Endometrial microvascular endothelial cells (primary cell): ENCODE measurements around the gene SYNC. TPM values are rescaled to one million over a fixed set of nuclear protein-coding genes. Genes with fewer than 3 reads are reported as not detected.

Experiments used
- in situ Hi-C: cut with HindIII; loops from 2 replicates; pipeline ENCODE4 v1.10.0; 2017; ENCODE audit warnings: low sequenced_read_pairs, low pct_unique_long_range_greater_than_20kb; ENCODE audit errors: inconsistent ontology term
- total RNA-seq: library from RNA; depleted of rRNA; stranded (reverse); fragments of >200 nt; gene quantifications from one replicate; pipeline ENCODE4 v1.2.3, GENCODE V29; 2015; ENCODE audit errors: inconsistent ontology term

The SYNC gene
- total RNA-seq = 8.9 TPM

DNA sequence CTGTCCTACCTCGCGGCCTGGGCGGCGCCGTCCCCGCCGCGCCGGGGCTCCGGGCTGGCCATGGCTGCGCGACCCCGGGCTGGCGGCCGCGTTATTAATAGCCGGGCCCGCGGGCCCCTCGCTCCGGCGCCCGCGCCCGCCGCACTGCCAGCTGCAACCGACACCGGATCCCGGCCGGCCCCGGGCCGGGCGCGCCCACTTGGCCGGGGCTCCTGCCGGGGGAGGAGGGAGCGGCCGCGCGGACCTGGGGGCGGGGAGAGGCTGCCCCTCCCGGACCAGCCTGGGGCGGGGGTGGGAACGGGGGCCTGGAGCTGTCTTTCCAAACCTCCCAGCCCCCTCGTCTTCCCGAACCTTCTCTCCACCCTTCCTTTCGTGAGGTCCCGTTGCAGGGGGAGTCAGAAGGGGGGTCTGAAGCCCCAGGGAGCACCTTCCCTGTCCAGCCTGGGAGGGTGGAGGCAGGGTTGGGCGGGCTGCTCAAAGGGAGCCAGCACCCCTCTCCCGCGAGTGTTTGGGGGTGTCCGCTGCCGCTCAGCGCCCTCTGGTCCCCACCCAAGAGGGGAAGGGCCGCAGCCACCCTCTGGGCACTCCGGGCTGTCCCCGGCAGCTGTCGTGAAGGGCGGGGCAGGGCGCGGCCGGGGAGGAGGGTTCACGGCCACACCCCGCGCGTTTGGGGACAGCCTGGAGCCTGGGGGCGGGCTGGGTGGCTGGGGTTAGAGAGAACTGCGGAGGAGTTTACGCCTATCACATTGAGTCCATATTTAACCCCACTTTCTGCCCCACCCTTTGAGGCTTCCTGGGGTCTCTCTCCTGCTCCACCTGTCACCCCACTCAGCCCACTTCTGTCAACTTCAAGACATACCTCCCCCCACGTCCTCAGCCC, at the start of gene SYNC:
TSS of gene SYNC (minus strand) at position 172 of the 880 bp plus-strand sequence. CDS start at position 62, 110 bp downstream.
- in situ Hi-C loops = no loop called here

DNA sequence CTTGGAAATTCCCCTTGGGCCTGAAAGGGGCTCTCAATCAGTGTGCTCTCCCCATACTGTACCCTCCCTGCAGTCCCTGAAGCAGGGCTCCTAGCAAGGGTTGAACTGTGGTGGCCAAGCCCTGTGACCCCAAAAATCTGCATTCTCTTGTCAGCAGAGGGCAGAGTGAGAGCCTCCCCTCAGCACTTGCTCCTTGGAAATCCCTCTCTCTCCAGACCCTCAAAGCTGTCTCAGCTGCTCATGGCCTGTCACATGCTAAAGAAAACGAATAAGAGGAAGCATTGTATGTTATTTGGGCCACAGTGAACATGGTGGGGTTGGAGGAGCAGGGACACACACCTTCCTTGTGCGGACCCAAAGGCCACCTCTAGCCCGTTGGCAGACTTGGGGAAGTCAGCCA, 47.2 kb upstream of the SYNC start:
- in situ Hi-C loops = no loop called here

DNA sequence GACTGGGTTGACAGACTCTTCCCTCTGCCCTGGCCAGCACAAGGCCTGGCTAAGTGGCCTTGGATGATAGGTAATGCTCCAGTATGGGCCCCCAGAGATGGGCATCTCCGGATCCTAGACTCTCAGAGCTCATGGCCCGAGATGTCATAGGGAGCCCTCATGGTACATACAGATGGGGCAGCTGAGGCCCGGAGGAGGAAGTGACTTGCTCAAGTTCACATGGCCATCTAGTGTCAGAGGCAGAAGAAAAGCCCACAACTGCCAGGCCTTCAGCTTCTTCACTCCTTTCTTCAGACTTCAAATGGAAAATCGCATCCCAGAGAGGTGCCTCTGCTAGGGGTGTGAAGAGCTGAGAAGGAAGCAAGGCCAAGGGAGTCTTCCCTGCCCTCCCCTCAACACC, 46.8 kb upstream of the SYNC start:
- in situ Hi-C loops = no loop called here

DNA sequence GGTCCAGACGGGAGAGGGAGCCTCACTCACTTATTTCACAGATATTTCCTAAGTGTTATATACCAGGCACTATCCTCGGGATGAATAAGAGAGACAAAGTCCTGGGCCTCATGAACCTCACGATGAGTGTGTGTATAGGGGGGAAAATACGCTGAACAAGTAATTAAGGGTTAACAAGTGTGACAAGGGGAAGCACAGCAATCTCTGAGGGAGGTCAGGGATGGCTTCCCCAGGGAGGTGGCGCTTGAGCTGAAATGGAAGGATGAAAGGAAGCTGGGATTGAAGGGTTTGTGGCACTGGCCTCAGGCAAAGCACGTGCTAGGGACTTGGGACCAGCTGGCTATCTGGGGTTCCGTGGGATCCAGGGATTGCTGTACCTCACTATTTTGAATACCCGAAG, 46.4 kb upstream of the SYNC start:
- in situ Hi-C loops = no loop called here

DNA sequence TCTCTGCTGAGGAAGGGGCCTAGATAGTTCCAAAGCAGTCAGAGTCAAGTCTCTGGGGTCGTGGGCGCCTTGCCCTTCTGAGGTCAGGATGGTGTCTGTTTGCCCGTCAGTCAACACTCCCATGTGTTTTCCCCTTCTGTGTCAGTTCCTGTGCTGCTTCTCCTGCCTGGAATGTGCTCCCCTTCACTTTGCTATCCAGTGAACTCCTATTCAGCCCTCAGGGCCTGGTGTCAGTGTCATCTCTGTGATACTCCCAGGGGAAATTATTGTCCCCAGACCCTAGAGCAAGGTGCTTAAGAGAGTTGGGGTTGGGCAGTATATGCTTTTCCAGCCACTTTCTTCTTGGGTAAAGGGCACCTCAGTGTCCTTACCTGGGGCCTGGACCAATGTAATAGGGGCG, 45.8 kb upstream of the SYNC start:
- in situ Hi-C loops = no loop called here

DNA sequence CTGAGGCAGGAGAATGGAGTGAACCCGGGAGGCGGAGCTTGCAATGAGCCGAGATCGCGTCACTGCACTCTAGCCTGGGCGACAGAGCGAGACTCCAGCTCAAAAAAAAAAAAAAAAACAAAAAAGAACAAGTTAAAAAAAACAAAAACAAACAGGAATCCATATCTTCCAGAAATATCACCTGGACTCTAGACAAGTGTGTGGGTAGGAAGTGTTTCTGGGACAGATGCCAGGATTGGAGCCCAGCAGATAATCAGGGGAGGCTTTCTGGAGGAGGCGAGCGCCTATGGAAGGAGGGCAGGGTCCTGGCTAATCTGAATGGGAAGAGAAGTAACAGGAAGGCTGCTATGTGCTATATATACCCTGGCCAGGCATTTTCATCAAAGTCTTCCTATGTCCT, 43.6 kb upstream of the SYNC start:
- in situ Hi-C loops = no loop called here

DNA sequence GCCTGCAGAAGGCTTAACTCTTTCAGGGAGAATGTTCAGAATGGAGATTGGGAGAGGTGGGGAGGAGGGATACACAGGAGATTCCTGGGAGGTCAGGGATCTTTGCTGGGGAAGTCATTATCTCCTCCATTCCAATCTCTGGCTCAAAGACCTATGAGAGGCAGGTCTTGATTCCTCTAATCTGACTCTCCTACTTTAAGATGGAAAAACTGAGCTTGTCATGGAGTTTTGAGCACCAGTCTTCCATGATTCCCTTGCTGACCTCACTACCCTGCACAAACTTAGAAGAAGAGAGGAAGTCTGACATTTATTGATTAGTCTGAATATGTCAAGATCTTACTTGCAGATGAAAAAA, 41.5 kb upstream of the SYNC start:
- in situ Hi-C loops = no loop called here

DNA sequence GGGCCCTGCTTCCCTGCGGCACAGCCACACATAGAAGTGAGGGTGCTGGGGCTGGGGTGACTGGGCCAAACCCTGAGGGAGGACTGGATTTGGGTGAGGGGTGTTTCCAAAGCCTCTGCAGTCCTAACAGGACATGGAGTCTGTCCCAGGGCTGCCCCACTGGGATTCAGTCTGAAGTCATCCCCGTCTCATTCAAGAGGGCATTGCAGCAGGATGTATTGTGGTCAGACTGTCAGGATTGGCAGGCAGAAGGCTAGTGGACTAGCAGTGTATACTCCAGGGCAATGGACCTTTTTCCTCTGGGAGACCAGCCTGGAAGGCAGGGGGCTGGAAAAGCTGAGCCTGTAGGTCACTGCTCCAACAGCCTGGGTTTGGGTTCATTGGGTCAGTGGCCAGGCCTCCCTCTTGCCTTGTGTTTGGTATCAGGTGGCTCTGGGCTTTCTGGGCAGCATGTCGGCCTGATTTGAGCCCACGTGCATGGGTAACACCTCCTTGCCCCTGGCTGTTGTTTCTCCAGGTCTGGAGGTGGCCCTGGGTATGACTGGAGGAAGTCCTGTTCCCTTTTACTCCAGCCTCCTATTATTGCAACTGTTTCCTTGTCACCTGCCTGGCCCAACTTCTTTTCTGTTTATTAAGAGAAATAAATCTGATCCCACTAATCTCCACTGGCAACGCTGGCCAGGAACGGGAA, 41.0 kb upstream of the SYNC start:
- in situ Hi-C loops = no loop called here

DNA sequence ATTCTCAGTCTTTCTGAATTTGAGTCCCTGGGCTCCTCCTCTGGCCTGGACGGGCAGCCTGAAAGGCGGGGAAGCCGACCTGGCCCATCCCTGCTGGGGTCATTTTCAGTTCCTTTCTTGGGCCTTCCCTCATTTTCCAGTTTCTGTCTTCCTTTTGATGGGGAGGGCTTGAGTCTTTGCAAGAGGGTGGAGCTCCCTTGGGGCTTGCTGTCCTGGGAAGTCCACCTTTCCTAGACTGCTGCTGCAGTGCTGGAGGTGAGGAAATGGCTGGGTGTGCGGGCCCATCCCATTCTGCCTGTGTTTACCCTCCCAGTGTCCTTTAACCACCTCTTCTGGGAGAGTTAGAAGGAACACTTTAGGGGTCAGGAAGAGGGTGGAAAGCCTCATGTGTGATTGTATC, 40.4 kb upstream of the SYNC start:
- in situ Hi-C loops = no loop called here

DNA sequence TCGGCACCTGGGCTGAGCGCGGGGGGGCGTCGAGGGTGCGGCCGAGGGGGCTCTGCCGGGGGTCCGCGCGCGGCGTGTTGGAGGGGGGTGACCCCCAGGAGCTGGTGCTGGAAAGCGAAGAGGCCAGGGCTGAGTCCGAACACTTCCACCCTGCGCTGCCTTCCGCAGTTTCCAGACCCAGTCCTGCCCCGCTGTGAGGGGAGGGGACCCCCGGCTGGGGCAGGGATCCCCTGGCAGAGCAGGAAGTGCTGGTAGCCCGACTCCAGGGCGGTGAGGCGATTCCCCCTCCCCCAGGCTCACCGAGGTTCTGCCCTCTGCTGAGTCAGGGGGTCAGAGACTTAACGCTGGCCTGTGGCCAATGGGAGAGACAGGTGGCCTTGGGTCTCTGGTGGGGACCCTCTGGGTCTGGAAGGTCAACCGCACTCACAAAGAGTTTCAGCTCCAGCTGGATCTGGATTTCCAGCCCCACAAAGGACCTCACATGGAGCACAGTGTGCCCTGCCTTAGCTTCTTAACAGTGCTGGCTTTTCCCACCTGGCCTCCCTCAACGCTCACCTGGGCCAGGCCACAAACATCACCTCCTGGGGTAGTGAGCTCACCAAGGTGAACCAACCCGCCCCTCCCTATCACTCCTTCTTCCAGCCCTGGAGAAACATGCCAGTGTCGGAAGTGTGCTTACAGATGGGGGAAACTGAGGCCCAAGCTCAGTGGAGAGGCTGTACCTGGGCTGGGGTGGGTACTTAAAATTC, 39.8 kb upstream of the SYNC start:
- in situ Hi-C loops = no loop called here

DNA sequence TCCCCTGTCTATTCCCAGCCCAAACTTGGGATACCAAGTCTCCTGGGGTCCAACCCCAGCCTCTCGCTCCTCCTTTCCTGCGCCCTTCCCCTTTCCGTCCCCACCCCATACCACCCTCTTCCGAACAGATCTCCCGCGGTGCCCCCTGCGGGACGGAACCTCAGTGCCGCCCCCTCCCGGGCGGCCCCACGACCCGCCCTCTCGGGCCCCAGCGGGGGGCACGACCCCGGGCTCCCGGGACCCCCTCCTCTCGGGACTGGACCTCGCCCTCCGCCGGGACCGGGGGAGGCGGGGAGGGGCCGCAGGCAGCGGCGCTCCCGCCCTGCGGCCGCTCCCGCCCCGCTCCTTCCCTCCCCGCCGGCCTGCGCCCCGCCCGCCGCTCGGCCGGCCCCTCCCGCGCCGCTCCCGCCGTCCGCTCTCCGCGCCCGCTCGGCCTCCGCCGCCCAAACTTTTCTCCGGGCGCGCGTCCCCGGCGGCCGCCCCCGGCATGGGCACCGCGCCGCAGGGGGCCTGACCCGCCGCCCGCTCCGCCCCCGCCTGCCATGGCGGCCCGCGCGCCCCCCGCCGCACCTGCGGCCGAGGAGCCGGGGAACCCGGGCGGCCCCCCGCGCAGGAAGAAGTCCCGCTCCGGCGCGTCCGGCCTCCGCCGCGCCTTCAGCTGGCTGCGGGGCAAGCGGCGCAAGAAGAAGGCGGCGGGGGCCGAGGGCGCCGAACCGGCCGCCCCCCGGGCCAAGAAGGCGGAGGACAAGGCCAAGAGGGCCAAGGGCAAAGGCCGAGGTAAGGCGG, 39.0 kb upstream of the SYNC start:
- in situ Hi-C loops = no loop called here

DNA sequence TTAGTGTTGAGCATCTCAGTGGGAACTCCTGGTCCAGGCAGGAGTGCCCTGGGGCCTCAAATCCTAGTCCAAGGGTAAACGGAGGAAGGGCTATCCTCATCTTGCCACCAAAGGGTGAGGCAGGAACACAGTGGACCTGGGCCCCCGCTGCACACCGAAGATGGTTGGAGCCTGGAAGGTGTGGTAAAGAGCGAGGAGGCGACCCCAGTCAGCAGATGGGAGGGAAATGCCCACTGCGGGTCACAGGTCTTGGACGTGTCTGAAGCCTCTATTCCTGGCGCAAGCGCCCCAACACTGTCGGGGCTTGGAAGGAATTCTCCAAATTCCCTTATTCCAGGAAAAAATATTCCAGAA, 38.5 kb upstream of the SYNC start:
- in situ Hi-C loops = no loop called here

DNA sequence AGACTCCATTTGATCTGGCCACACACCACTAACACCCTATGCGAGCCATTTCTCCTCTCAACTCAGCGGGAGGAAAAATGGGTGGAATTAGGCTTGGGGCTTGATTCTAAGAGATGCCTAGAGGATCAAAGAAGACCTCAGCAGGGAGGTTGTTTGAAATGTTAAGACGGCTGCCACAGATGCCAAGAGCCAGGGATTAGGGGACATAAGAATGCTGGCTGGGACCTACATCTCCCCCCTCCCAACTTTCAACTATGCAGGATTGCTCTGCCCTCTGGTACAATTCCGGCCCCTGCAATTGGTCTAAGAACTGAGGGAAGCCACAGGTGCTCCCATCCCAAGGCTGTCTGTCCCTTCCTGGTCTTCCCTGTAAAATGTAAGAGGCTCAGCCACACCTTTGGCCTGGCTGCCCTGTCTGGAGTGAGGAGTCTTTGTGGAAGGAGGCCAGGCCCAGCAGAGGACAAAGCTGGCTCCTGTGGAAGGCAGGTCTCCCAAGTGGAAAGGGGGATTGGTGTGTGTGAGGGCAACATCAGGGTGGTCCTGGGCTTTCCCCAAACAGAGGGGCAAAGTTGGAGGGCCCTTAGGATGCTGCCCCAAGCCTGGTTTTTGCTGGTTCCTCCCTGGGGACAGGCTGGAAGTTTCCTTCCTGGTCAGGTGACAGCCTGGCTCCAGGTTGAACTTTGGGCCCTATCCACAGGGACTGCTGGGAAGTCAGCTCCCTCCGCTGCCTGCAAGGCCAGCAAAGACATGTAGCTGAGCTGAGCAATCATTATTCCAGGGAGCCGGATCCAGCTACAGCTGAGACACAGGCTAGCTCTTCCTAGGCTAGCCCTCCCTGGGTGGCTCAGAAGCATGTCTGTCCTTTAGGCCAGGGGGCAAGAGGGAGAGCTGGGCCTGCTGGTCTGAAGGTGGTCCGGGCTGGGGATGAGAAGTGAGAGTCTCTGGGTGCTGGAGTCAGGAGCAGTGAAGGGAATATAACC, 34.5 kb upstream of the SYNC start:
- in situ Hi-C loops = no loop called here

DNA sequence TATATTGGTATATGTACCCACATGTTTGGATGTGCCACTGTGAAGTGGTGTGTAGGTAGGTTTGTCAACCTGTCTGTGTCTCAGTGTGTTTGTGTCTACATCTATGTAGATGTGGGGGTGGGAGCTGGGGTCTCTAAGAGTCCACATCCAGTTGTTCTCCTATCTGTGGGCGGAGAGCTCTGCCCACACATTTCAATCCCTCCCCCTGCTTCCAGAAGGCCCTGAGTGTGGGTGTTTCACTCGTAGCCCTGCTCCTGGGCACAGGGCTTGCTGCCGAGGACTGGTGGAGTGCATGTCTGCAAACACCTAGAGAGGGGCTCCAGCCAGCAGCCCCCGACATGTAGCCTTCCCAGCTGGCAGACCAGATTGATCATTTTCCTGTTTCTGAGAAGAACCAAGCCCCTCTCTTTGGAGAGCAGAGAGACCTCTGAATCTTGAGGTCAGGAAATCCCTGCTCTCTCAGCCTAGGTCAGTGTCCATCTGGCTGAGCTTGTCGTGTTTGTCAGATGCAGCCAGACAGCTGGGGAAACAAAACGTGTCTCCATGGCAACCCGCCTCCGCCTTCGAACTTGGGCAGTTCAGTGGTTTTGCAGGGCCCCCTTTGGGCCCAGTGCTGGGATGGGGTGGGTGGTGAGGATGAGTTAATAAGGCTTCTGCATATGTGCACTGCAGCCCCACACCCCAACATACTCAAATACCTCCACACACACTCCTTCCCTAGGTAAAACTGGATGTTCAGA, 31.2 kb upstream of the SYNC start:
- in situ Hi-C loops = no loop called here

DNA sequence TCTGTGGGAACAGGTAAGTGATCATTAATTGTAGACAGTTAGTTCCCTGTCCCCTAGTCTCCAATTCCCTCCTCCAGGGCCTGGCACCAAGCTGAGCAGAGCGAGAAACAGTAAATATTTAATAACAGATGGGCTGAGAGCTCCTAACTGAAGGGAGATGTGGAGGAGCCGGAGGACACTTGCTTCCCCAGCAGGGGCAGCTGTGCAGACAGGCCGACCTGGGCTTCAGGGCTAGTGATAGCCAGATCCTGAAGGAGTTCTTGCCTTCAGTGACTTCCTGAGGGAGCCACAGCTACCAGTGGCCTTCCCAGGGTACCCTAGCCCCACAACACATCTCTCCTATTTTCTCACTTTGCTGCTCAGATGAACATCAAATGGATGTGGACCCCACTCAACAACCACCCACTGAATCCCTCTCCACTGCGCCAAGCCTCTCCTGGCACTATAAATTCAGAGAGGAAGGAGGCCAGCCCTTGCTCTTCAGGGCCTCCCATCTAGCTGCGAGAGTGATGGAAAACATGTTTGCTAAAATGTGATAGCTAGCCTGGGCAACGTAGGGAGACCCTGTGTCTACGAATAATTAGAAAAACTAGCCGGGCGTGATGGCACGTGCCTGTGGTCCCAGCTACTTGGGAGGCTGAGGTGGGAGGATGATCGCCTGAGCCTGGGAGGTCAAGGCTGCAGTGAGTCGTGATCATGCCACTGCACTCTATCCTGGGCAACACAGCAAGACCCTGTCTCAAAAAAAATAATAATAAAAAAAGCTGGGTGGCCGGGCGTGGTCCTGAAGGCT, 26.9 kb upstream of the SYNC start:
- in situ Hi-C loops = no loop called here

DNA sequence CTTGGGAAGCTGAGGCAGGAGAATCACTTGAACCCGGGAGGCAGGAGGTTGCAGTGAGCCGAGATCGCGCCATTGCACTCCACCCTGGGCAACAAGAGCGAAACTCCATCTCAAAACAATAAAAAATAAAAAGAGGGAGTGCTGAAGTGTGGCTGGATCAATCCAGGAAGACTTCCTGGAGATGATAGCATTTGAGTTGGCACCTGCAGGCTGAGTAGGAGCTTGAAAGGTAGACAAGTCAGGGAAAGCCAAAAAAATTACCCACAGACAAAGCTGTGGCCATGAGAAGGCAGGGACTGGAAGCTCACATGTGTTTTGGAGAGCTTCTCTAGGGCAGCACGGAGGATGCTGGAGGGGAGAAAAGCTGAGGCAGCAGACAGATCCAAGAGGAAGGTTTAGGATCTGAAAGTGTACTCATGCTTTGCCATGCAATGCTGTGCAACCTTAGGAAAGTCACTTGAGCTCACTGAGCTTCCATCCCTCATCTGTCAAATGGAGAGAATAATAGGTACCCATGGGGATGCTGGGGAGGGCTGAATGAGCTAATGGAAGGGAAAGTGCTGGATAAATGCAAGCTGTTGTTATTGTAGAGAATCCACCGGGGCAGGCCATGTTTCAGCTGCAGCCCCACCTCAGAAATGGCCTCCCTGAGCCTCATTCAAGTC, 26.0 kb upstream of the SYNC start:
- in situ Hi-C loops = no loop called here
